H1 (cell line): ENCODE data around the gene VENTX.

Source experiments
- CBX8 ChIP-seq: fragments of 300-800, 300-1000 bp; sonication (generic); IDR thresholded peaks from 2 replicates; pipeline ENCODE4 v1.7.1; 2016; ENCODE audit warnings: low read depth, low read length, borderline replicate concordance
- CHD2 ChIP-seq: IDR thresholded peaks from 2 replicates; pipeline ENCODE4 v1.6.1; 2012; ENCODE audit warnings: low read length, improper control_type of control experiment
- CTCF ChIP-seq, 3 experiments: IDR thresholded peaks; 1 replicate in 2 of 3; 2 replicates in 1 of 3; pipeline versions ENCODE4 v1.5.1 to v1.6.1; 2011; ENCODE audit warnings: low read length in 3 of 3, mild to moderate bottlenecking in 3 of 3, inconsistent platforms in 2 of 3, low read depth in 1 of 3, moderate library complexity in 1 of 3; ENCODE audit not compliant: insufficient read depth in 1 of 3; ENCODE audit errors: control extremely low read depth in 1 of 3
- EP300 ChIP-seq, 2 experiments: IDR thresholded peaks; 1 replicate in 1 of 2; 2 replicates in 1 of 2; pipeline ENCODE4 v1.6.1; 2011 to 2012; ENCODE audit warnings: low read depth in 2 of 2, low read length in 2 of 2, mild to moderate bottlenecking in 2 of 2, borderline replicate concordance in 1 of 2, inconsistent platforms in 1 of 2, moderate library complexity in 1 of 2
- FOSL1 ChIP-seq: IDR thresholded peaks from 2 replicates; pipeline ENCODE4 v1.6.1; 2011; ENCODE audit warnings: mild to moderate bottlenecking, low read depth, low read length, moderate library complexity; ENCODE audit not compliant: insufficient read depth
- HDAC2 ChIP-seq, 2 experiments: fragments of 300-600 bp in 1 of 2; sonication (generic) in 1 of 2; IDR thresholded peaks; 2 replicates each; pipeline ENCODE4 v1.6.1; 2011 to 2012; ENCODE audit warnings: low read depth in 2 of 2, low read length in 2 of 2, mild to moderate bottlenecking in 2 of 2, moderate library complexity in 2 of 2, borderline replicate concordance in 1 of 2, inconsistent platforms in 1 of 2
- JUND ChIP-seq: IDR thresholded peaks from 2 replicates; pipeline ENCODE4 v1.6.1; 2011; ENCODE audit warnings: mild to moderate bottlenecking, improper control_type of control experiment, low read length
- MAFK ChIP-seq: IDR thresholded peaks from 2 replicates; pipeline ENCODE4 v1.6.1; 2012; ENCODE audit warnings: low read depth, mild to moderate bottlenecking, improper control_type of control experiment, low read length
- MAX ChIP-seq: IDR thresholded peaks from 2 replicates; pipeline ENCODE4 v1.6.1; 2012; ENCODE audit warnings: inconsistent platforms
- POLR2A ChIP-seq, 2 experiments: IDR thresholded peaks; 1 replicate in 1 of 2; 2 replicates in 1 of 2; pipeline ENCODE4 v1.6.1; 2011; ENCODE audit warnings: low read depth in 2 of 2, low read length in 2 of 2, mild to moderate bottlenecking in 2 of 2; ENCODE audit errors: control extremely low read depth in 1 of 2
- SAP30 ChIP-seq: fragments of 300-600 bp; sonication (generic); IDR thresholded peaks from 2 replicates; pipeline ENCODE4 v1.7.1; 2012; ENCODE audit warnings: low read length, moderate library complexity, mild to moderate bottlenecking, inconsistent platforms; ENCODE audit not compliant: insufficient read depth, insufficient replicate concordance
- SP4 ChIP-seq: IDR thresholded peaks from 2 replicates; pipeline ENCODE4 v1.6.1; 2012; ENCODE audit warnings: low read length, inconsistent platforms
- YY1 ChIP-seq: IDR thresholded peaks from 2 replicates; pipeline ENCODE4 v1.6.1; 2011; ENCODE audit warnings: low read depth, mild to moderate bottlenecking, low read length

- TF ChIP-seq CTCF (IDR thresholded peaks at IDR 0.05; ENCODE audit: control extremely low read depth in 1 of 3, insufficient read depth in 1 of 3, low read depth in 1 of 3, low read length in 3 of 3), result no peak
- TF ChIP-seq CHD2, result no peak
- no peak for TF ChIP-seq YY1
- TF ChIP-seq EP300 (IDR thresholded peaks at IDR 0.05; ENCODE audit: borderline replicate concordance in 1 of 2, low read depth in 2 of 2, low read length in 2 of 2), result no peak
- TF ChIP-seq CBX8, result no peak
- TF ChIP-seq MAFK, result no peak
- no peak for TF ChIP-seq FOSL1
- TF ChIP-seq MAX, result no peak
- no peak for TF ChIP-seq SP4
- no peak for TF ChIP-seq SAP30
- no peak for TF ChIP-seq HDAC2 (IDR thresholded peaks at IDR 0.05; ENCODE audit: borderline replicate concordance in 1 of 2, low read depth in 2 of 2, low read length in 2 of 2)
- no peak for TF ChIP-seq POLR2A (IDR thresholded peaks at IDR 0.05; ENCODE audit: control extremely low read depth in 1 of 2, low read depth in 2 of 2, low read length in 2 of 2)
- no peak for TF ChIP-seq JUND
Measured at GRCh38 chr10:133255323-133255722, 17.7 kb downstream of the VENTX start.
